Urothelium cell line (cell line): ENCODE measurements around the gene PHETA1.
"Not testable (repeated sequence)": the region's sequence is repeated elsewhere in the genome, so short reads cannot be mapped to it uniquely, and the experiment has no call there.

Experiments
- DNase-seq: peaks from one replicate; pipeline ENCODE4 v3.0.0; 2011; ENCODE audit warnings: low spot score, mixed read lengths
- FAIRE-seq: peaks from 2 replicates; lab custom pipeline; 2011; peaks lifted over from hg19 to GRCh38; lab: Jason Lieb, UNC

The PHETA1 gene

GRCh38 chr12:111405859-111406473 lies 37.1 kb upstream of the PHETA1 start, which contains the start of gene SH2B3:
TSS of gene SH2B3 (plus strand) at chr12:111405923. CDS start at chr12:111418146, 12,223 bp downstream.
- FAIRE-seq (no peak), DNase-seq (no peak)

GRCh38 chr12:111405149-111405858 lies 36.4 kb upstream of the PHETA1 start:
- no peak for FAIRE-seq
- DNase-seq: peak; percentile 99

DNA sequence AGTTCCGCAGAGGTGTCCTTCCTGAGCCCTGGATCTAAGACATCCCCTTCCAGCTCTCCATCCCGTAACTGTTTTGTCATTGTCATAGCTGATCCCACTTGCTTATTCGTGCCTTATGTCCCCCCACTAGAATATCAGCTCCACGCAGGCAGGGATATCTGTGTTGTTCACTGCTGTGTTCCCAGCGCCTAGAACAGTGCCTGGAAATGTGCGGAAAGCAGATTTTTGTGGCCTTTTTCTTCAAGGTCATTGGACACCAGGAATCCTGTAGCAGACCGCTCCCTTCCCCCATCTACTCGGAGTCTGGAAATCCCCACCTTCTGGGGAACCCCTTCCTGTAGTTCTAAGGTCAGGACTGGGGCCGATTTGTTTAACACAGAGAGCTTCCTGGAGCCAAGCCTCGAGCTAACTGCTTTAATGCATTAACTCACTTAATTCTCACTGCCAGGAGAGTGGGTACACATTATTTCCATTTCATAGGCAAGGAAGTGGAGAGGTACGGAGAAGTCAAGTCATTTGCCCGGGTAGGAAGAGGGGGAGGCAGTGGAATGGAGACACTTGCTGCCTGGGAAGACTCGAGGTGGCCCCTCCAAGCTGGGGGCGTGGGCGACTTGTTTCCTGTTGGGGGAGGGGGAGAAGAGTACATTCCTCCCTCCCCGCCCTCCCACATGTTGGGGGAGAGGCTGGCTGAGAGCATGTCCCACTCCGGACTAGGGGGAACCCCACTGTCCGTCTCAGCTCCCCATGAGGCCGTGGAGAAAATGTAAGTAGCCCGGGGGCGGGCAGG lies 35.7 kb upstream of the PHETA1 start:
- no peak for FAIRE-seq
- DNase-seq: peak; percentile 58

GRCh38 chr12:111402490-111402824 lies 33.6 kb upstream of the PHETA1 start:
- not testable (repeated sequence) for FAIRE-seq, DNase-seq

DNA sequence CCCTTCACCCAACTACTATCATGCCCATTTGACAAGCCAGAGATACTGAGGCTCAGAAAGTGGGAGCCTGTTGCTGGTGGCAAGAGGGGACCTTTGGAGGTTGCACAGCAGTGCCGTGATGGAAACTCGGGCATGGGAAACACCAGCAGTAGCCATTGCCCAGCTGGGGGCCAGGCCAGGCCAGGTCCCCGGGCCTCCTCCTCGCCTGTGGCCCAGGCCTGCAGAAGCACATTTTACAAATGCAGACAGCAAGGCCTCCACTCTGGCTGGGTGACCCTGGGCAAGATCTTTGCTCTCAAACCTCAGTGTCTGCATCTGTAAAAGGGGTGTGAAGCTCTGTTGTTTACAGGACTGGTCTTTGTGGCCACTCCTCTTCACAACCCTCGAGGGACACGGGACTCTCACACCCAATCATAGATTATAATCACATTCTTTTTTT lies 32.3 kb upstream of the PHETA1 start:
- DNase-seq (no peak), FAIRE-seq (no peak)

GRCh38 chr12:111399741-111400404 lies 31.0 kb upstream of the PHETA1 start:
- not testable (repeated sequence) for DNase-seq, FAIRE-seq

GRCh38 chr12:111398530-111398929 lies 29.6 kb upstream of the PHETA1 start:
- FAIRE-seq (no peak), DNase-seq (no peak)

- no peak for FAIRE-seq
These were observed 28.0 kb upstream of the PHETA1 start for GRCh38 chr12:111396726-111397445.

DNA sequence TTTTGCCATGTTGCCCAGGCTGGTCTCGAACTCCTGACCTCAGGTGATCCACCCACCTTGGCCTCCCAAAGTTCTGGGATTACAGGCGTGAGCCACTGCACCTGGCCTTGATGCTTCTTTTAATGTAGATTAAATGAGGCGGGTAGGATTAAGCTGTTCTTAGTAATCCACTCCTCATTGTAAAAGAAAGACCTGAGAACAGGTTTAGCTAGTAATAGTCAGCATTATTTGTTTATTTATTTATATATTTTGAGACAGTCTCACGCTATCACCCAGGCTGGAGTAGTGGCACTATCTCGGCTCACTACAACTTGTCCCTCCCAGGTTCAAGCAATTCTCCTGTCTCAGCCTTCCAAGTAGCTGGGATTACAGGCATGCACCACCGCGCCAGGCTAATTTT lies 27.4 kb upstream of the PHETA1 start:
- DNase-seq: not testable (repeated sequence)

More at GRCh38 chr12:111396726-111397445, 28.0 kb upstream of the PHETA1 start:
- peak; percentile 88 for DNase-seq

DNA sequence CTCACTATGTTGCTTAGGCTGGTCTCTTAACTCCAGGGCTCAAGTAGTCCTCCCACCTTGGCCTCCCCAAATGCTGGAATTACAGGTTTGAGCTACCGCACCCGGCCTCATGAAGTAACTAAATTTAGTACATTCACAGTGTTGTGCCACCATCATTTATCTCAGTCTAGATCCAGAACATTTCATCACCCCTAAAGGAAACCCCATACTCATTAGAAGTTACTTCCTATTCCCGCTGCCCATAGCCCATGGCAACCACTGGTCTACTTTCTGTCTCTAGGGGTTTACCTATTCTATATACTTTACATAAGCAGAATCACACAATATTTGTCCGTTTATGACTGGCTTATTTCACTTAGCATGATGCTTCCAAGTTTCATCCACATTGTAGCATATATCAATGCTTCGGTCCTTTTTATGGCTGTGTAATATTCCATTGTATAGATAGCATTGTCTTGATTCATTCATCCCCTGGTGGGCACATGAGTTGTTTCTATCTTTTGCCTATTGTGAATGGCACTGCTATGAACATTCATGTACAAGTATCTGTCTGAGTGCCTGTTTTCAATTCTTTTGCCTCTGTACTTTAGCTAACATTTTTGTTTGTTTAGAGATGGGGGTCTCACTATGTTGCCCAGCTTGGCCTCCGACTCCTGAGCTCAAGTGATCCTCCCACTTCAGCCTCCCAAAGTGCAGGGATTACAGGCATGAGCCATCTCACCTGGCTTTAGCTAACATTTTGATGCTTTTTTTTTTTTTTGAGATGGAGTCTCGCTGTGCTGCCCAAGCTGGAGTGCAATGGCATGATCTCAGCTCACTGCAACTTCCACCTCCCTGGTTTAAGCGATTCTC lies 26.7 kb upstream of the PHETA1 start:
- FAIRE-seq: no peak
- no peak for DNase-seq

More for the DNA sequence above, 27.4 kb upstream of the PHETA1 start:
- not testable (repeated sequence) for FAIRE-seq

- FAIRE-seq (no peak), DNase-seq (no peak)
These were observed 25.6 kb upstream of the PHETA1 start for GRCh38 chr12:111394480-111394879.

DNA sequence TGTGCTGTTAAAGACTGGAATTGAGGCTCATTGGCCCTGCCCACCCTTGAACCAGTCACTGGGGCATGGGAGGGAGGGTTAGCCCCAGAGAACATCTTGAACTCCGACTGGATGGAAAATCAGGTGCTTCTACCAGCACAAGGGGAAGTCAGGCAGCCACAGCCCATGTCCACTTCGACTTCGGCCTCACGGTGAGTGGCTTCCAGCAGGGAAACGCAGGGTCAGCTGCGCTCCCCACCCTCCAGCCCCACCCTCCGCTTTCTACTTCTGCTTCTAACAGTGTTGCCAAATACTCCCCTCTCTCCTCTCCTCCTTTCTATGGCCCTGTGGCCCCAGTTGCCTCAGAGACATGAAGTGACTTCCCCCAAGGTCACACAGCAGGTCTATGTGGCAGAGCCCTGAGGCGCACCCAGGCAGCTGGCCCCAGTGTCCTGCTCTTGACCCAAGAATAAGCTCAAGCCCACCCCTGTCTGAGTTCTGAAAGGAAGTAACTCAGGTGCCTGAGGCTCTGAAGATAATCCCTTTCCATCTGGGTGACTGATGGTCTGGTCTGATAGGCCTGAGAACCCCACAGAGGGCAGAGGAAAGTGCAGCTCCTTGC lies 24.9 kb upstream of the PHETA1 start:
- DNase-seq (no peak), FAIRE-seq (no peak)

GRCh38 chr12:111390910-111391309 lies 22.0 kb upstream of the PHETA1 start:
- FAIRE-seq: no peak
- no peak for DNase-seq

GRCh38 chr12:111389635-111390034 lies 20.7 kb upstream of the PHETA1 start:
- no peak for FAIRE-seq
- no peak for DNase-seq

DNA sequence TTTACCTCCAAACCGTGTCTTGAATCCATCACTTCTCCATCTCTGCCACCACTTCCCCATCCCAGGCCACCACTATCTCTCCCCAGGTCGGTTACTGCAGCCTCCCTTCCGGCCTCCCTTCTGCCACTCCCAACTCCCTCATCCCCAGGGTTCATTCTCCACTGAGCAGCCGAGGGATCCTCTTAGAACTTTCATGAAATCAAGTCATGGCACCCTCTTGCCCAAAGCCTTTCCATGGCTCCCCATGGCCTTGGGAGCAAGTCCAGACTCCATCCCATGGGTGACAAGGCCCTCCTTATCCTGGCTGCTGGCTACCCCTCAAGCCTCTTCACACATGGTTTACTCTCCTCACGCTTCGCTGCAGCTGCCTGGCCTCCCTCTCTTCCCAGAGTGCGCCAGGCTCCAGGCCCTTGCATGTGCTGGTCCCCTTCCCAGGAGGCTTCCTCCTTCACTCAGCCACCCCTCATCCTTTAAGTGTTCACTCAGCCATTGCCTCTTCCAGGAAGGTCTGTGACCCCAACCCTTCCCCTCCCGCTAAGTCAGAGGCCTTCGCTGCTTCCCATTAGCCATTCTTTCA lies 18.9 kb upstream of the PHETA1 start:
- no peak for FAIRE-seq
- no peak for DNase-seq

DNA sequence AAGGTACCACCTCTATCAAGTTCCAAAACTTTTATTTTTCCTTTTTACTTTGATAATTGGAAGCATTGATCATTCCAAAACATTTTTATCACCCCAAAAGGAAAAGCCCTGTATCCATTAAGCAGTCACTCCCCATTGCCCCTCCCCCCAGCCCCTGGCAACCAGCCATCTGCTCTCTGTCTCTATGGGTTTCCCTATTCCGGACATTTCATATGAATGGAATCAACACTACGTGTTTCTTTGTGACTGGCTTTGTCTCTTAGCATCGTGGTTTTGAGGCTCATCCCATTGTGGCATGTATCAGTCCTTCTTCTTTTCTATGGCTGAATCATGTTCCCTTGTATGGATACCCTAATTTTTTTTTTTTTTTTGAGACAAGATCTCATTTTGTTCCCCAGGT lies 18.0 kb upstream of the PHETA1 start:
- DNase-seq: no peak
- no peak for FAIRE-seq

DNA sequence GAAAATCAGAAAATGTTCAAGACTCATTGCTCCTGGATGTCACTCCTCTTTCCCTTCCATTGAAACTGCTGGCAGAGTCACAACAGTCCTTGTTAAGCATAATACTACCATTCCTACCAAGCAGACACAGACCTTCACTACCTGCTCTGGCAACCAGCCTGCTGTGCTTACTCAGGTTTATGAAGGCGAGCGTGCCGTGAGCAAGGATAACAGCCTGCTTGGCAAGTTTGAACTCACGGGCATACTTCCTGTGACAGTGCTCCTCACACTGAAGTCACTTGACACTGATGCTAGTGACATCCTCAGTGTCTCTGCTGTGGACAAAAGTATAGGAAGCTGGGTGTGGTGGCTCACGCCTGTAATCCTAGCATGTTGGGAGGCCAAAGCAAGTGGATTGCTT lies 15.7 kb upstream of the PHETA1 start:
- DNase-seq (no peak), FAIRE-seq (no peak)

- no peak for FAIRE-seq
These were observed 11.2 kb upstream of the PHETA1 start for GRCh38 chr12:111379942-111380554.

More at GRCh38 chr12:111379942-111380554, 11.2 kb upstream of the PHETA1 start:
- DNase-seq: no peak
